ENCODE measurements around the gene CNPY1.

GRCh38 chr7:155451840-155452239 is 94.5 kb downstream of the CNPY1 start:
- TF ChIP-seq CTCF (IDR thresholded peaks at IDR 0.05) (no peak), POLR2A (IDR thresholded peaks at IDR 0.05) (no peak)

Measured in adrenal gland (tissue), 5 donors.